ENCODE results near the gene CSNK1G2. TPM values are rescaled to one million over a fixed set of nuclear protein-coding genes. Genes with fewer than 3 reads are reported as not detected.
A peak's percentile ranks its signal among the peaks of the same experiment; 100 is the strongest.

Gene CSNK1G2
- total and polyA plus RNA-seq, 2 of the 13 experiments (the other 11 are each of a cell fraction or from before 2014, with no cell fraction given) = 53.8 to 72.5 TPM

DNA sequence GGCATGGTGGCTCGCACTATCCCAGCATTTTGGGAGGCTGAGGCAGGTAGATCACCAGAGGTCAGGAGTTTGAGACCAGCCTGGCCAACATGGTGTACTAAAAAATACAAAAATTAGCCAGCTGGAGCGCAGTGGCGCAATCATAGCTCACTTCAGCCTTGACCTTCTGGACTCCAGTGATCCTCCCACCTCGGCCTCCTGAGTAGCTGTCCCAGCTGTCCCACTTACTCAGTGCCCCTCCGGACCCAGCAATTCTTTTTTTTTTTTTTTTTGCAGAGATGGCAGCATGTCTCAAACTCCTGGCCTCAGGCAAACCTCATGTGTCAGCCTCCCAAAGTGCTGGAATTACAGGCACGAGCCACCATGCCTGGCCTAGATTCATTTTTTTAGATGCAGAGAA is 38.0 kb upstream of the CSNK1G2 start (continued):
- no peak for TF ChIP-seq ZNF275 (CRISPR knock-in tag; IDR thresholded peaks at IDR 0.05; ENCODE audit: borderline replicate concordance)
- TF ChIP-seq, protein P1, sequence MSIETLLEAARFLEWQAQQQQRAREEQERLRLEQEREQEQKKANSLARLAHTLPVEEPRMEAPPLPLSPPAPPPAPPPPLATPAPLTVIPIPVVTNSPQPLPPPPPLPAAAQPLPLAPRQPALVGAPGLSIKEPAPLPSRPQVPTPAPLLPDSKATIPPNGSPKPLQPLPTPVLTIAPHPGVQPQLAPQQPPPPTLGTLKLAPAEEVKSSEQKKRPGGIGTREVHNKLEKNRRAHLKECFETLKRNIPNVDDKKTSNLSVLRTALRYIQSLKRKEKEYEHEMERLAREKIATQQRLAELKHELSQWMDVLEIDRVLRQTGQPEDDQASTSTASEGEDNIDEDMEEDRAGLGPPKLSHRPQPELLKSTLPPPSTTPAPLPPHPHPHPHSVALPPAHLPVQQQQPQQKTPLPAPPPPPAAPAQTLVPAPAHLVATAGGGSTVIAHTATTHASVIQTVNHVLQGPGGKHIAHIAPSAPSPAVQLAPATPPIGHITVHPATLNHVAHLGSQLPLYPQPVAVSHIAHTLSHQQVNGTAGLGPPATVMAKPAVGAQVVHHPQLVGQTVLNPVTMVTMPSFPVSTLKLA (IDR thresholded peaks at IDR 0.05) = no peak
- TF ChIP-seq DMAP1 (CRISPR knock-in tag; IDR thresholded peaks at IDR 0.05) = no peak
- peak; percentile 44; the same call in 1 of the 2 replicates for TF ChIP-seq GATAD2A (CRISPR knock-in tag; IDR thresholded peaks at IDR 0.05)
- 0 out of 2 replicates have a peak, but pooled peaks have one; percentile 30 for TF ChIP-seq TBX2 (CRISPR knock-in tag; IDR thresholded peaks at IDR 0.05; ENCODE audit: borderline replicate concordance)
- TF ChIP-seq ZNF740 (CRISPR knock-in tag; IDR thresholded peaks at IDR 0.05) = no peak
- no peak for TF ChIP-seq MED8 (CRISPR knock-in tag; IDR thresholded peaks at IDR 0.05; ENCODE audit: insufficient replicate concordance)
- TF ChIP-seq HNRNPLL (IDR thresholded peaks at IDR 0.05; ENCODE audit: low read depth, low read length, poor library complexity, severe bottlenecking) = no peak
- no peak for TF ChIP-seq ZNF329 (CRISPR knock-in tag; IDR thresholded peaks at IDR 0.05; ENCODE audit: low read depth)
- TF ChIP-seq ZNF274 (CRISPR knock-in tag; IDR thresholded peaks at IDR 0.05) = no peak
- TF ChIP-seq, protein P2, sequence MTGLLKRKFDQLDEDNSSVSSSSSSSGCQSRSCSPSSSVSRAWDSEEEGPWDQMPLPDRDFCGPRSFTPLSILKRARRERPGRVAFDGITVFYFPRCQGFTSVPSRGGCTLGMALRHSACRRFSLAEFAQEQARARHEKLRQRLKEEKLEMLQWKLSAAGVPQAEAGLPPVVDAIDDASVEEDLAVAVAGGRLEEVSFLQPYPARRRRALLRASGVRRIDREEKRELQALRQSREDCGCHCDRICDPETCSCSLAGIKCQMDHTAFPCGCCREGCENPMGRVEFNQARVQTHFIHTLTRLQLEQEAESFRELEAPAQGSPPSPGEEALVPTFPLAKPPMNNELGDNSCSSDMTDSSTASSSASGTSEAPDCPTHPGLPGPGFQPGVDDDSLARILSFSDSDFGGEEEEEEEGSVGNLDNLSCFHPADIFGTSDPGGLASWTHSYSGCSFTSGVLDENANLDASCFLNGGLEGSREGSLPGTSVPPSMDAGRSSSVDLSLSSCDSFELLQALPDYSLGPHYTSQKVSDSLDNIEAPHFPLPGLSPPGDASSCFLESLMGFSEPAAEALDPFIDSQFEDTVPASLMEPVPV (CRISPR knock-in tag; IDR thresholded peaks at IDR 0.05) = no peak
- TF ChIP-seq ZNF207 (IDR thresholded peaks at IDR 0.05; ENCODE audit: borderline replicate concordance) = no peak
- 0 out of 2 replicates have a peak, but pooled peaks have one; percentile 41 for TF ChIP-seq HDAC2 (CRISPR knock-in tag; IDR thresholded peaks at IDR 0.05)
- TF ChIP-seq ERF (CRISPR knock-in tag; IDR thresholded peaks at IDR 0.05) = no peak
- no peak for TF ChIP-seq ZNF891 (CRISPR knock-in tag; IDR thresholded peaks at IDR 0.05)
- TF ChIP-seq MTERF4 (CRISPR knock-in tag; IDR thresholded peaks at IDR 0.05) = no peak
- no peak for TF ChIP-seq FOXJ3 (CRISPR knock-in tag; IDR thresholded peaks at IDR 0.05; ENCODE audit: borderline replicate concordance)
- TF ChIP-seq CEBPZ (IDR thresholded peaks at IDR 0.05; ENCODE audit: low read length) = no peak
